Stimulated activated CD4-positive, alpha-beta T cell treated with anti-CD3 and anti-CD28 coated beads, Interleukin-4, amount 100 ng/mL, for 24 hours (primary cell): ENCODE results near the gene EIF2B2.
"Not testable (repeated sequence)": the region's sequence is repeated elsewhere in the genome, so short reads cannot be mapped to it uniquely, and the experiment has no call there.

Source experiments
- DNase-seq: peaks from one replicate; pipeline ENCODE4 v3.0.0-alpha.2; 2020

Gene EIF2B2

GRCh38 chr14:74995781-74996180, 6.9 kb upstream of the EIF2B2 start:
- DNase-seq: not testable (repeated sequence)

GRCh38 chr14:75001261-75001660, 1.5 kb upstream of the EIF2B2 start:
- no peak for DNase-seq

- DNase-seq: no peak
Observed at GRCh38 chr14:75001899-75002298, 822 bp upstream of the EIF2B2 start.

DNA sequence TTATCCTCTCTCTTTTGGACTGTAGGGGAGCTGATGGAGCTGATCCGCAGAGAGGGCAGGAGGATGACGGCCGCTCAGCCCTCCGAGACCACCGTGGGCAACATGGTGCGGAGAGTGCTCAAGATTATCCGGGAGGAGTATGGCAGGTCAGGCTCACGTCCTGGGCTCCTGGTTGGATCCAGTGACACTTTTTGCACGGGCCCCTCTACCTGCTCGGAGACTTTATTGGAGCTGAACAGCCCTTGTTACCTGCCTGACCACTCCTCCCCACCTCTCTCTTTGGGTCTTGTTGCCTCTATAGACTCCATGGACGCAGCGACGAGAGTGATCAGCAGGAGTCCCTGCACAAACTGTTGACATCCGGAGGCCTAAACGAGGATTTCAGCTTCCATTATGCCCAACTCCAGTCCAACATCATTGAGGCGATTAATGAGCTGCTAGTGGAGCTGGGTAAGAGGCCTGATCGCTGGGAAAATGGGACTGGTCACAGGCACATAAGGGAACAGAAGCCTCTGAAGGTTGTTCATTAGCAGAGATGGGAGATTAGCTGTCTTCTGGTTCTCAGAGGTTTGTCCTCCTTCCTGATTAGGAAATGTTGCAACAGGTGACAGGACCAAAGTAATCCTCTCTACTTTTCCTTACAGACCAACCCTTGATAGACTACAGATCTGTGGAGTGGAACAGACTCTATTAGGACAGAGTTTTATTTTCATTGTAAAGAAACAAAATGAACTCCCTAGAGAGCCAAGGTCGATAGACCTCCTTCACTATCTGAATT, 718 bp downstream of the EIF2B2 start:
- no peak for DNase-seq

DNA sequence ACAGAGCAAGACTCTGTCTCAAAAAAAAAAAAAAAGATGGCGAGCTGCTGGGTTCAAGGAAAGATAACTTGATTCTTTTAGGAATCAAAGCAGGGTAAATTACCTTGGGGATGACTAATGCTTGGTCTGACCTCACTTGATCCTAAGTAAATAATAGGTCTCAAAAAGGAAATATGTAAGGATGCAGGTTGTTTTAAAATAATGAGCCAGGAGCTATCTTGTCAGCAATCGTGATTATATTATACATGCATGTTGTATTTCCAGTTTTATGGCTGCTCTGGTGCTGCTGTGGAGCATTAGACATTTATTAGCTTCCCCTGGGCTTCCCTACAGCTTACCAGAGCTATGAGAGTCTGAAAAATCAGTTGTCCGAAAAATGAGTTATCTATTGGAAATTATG, 2.6 kb downstream of the EIF2B2 start:
- no peak for DNase-seq

GRCh38 chr14:75009176-75009575, 6.5 kb downstream of the EIF2B2 start:
- no peak for DNase-seq

- DNase-seq: no peak
Observed at GRCh38 chr14:75010472-75011093, 7.9 kb downstream of the EIF2B2 start.

DNA sequence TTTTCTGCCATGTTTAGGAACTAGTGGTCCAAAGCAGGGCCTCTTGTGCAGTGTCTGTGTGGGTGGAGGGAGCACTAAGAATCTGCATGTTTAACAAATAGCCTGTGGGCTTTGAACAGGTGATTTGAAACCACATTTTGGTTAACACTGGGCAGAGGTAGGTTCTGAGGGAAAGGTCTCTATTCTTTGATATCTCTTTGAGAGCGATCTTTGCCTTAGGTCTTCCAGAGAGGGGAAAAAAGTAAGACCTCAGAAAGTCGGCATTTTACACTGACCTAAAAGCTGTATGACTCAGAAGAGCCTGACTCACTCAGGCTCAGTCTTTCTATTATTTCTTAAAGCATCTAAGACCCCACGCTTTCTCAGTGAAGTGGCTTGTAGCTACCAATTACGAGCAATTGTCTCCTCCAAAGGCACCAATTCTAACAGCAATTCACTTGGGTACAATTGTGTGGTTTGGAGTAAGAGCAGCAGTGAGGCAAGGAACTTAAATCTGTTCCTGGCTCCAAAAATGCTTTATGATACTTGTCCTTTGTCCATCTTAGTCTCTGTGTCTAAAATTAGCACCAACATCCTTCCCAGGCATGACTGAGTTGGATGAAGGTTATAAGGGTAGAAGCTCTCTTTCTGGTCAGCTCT, 8.8 kb downstream of the EIF2B2 start:
- DNase-seq: no peak

DNA sequence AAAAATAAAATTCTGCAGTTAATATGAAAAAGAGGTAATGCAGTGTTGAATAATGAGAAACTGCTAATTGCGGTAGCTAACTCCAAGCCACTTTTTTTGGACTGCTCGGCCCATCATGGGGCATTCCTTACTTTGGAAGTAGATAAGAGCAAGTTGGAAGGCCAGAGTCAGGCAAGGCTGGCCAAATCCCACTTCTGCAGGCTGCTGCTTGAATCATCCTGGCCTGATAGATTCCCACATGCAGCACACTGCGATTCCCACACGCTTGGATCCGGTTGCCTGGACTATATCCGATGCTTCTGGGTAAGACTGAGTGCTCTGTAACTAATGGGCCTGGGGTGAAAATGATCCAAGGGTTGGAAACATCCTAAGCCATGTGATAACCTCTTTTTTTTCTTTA, 10.6 kb downstream of the EIF2B2 start:
- DNase-seq: no peak

DNA sequence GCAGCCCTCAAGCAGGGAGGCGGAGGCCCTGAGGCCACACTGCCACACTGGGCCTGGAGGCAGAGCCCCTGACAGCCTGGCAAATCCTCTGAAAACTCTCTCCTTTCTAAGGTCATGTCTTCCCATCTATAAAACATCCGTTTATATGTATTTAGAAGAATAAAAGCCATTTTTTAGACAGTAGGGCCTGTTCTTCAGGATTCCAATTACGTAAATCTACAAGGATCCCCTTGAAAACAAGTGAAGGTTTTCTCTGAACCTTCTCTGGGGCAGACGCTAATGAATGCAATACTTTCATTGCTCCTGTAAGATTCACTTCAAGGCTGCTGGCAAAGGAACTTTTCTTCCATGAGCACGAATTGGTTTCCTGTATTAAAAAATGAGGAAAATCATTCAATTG, 12.8 kb downstream of the EIF2B2 start:
- no peak for DNase-seq

GRCh38 chr14:75016815-75017214, 14.1 kb downstream of the EIF2B2 start:
- no peak for DNase-seq

GRCh38 chr14:75018694-75019093, 16.0 kb downstream of the EIF2B2 start:
- DNase-seq: no peak

DNA sequence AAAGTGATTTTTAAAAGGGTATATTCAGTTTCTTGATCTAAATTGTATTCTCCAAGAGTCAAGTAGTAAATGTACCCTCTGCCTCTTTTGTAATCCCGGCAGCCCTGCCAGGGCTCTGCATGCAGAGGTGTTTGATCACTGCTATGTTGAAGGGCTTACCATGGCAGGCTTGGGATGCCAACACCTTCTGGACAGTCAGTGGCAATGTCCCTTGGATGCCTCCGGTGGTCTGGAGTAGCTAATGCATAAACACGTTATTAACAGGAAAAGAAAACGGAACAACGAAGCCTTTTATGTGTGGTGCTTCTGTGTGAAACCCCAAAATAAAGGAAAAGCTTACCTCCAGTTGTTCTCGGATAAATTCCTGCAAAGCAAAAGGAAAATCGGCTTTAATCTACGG, 19.9 kb downstream of the EIF2B2 start:
- DNase-seq: no peak

DNA sequence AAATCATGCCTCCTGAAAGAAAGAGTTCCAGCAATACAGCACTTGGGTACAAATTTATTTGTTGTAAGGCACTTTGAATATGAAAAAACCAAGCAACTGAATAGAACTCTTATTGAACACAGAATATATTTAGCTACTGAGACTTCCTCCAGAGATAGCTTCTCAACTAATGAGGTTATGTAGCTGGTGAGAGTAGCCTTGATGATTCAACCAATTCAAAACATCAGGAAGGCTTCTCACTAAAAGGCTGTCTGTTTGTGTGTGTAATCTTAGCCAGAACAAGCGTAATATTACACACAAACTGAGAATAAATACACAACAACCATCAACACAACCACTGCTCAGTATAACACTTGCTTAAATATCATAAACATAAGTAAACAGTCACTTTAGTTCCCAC, 20.4 kb downstream of the EIF2B2 start:
- DNase-seq: no peak

GRCh38 chr14:75025082-75025481, 22.4 kb downstream of the EIF2B2 start:
- DNase-seq: no peak

- no peak for DNase-seq
Observed at GRCh38 chr14:75025876-75026275, 23.2 kb downstream of the EIF2B2 start.

DNA sequence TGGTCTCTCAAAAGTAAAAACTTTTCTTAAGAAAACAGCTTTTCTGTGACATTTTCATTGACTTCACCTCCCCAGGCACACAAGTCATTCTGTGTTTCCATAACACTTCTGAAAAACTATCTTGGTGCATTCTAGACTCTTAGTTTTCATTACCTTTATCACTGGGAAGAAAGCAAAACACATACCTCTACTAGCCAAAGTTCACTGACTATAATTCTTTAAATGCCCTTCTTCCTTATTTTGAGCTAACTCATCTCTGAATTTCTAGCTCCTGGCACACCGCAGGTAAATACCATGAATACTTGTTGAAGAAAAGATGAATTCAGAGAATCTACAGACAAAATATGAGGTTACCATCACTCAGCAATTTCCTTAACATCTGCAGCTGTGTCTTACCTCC, 27.4 kb downstream of the EIF2B2 start:
- DNase-seq: no peak

- no peak for DNase-seq
Observed at GRCh38 chr14:75032939-75033338, 30.2 kb downstream of the EIF2B2 start.

GRCh38 chr14:75040507-75040906, 37.8 kb downstream of the EIF2B2 start:
- DNase-seq: no peak

- no peak for DNase-seq
Observed at GRCh38 chr14:75040959-75041358, 38.2 kb downstream of the EIF2B2 start.

- no peak for DNase-seq
Observed at GRCh38 chr14:75041613-75042012, 38.9 kb downstream of the EIF2B2 start.

DNA sequence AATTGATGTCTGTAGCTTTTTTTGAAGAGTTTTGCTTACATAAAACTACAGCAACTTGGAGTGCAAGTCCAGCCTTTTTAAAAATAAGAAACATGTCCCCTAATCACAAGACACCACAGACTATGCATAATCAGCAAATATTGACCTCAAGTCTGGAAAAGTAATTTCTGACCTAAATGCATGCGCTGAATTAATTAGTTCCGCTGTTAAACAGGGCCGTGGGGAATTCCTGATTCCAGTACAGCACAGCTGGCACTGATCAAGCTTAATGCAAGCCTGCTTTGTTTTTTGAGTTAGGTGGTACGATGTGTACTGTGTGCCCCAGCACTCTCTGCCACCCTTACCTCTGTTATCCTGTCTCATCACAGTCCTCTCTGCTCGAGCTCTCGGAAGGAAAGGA, 39.3 kb downstream of the EIF2B2 start:
- no peak for DNase-seq

- no peak for DNase-seq
Observed at GRCh38 chr14:75044322-75044721, 41.6 kb downstream of the EIF2B2 start.

DNA sequence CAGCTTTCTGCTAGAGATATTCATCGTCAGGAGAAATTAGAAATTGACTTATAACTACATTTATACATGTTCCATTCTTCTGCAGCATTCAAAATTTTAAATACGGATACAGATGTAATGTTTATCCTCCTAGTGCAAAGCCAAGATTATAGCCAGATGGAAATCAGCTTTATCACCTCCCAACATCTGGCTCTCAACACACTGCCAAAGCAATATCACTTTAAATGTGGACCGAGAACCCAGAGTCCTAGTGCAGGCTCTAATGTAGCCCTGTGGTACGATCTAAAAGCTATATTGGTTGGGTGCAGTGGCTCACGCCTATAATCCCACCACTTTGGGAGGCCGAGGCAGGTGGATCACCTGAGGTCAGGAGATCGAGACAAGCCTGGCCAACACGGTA, 42.0 kb downstream of the EIF2B2 start:
- DNase-seq: no peak
